ENCODE measurements around the gene CSNK1G2. TPM values are rescaled to one million over a fixed set of nuclear protein-coding genes. Genes with fewer than 3 reads are reported as not detected.

Gene CSNK1G2
- total RNA-seq, 1 experiment from 2014 or later = 100.0 TPM

GRCh38 chr19:2026770-2027169 lies 85.8 kb downstream of the CSNK1G2 start:
- Histone ChIP-seq H4K20me1 (ENCODE audit: control insufficient read depth, insufficient read depth, insufficient read length) (no peaks in the 10 kb centered on the region), H3K27me3 (ENCODE audit: insufficient read depth, low read length) (no peaks in the 10 kb centered on the region), H3K18ac (ENCODE audit: insufficient read length, low read depth, low read length) (no peak overlapping the region), H3K14ac (ENCODE audit: insufficient read depth, low read length) (no peak overlapping the region), H2BK15ac (ENCODE audit: low read depth, low read length) (no peak overlapping the region), H3K9me3 (ENCODE audit: control insufficient read depth, low read depth, low read length) (no peaks in the 10 kb centered on the region), H3K27ac (ENCODE audit: insufficient read length, low read depth, low read length) (no peak overlapping the region), H2BK120ac (ENCODE audit: low read depth, low read length, poor library complexity, severe bottlenecking) (no peak overlapping the region), H3K4me2 (ENCODE audit: insufficient read depth, insufficient read length, low read length) (no peak overlapping the region), H3K23me2 (ENCODE audit: insufficient read length, low read depth, low read length, poor library complexity, severe bottlenecking) (no peaks in the 10 kb centered on the region), H4K91ac (ENCODE audit: insufficient read length, low read depth, low read length) (no peak overlapping the region), H3T11ph (ENCODE audit: low read length) (no peak overlapping the region), H3K79me1 (ENCODE audit: insufficient read depth, low read depth, low read length, poor library complexity, severe bottlenecking) (no peaks in the 10 kb centered on the region), H3K4ac (ENCODE audit: low read depth, low read length) (no peak overlapping the region), H3K23ac (ENCODE audit: insufficient read length, low read depth, low read length) (no peak overlapping the region), H2BK20ac (ENCODE audit: low read depth, low read length, poor library complexity, severe bottlenecking) (no peak overlapping the region), H3K56ac (ENCODE audit: insufficient read length, low read depth, low read length) (no peak overlapping the region), H4K5ac (ENCODE audit: insufficient read length, low read depth, low read length) (no peak overlapping the region), H2BK12ac (ENCODE audit: insufficient read length, low read depth, low read length) (no peak overlapping the region), H2AFZ (ENCODE audit: low read length) (no peak overlapping the region), H3K79me2 (ENCODE audit: insufficient read depth, low read length) (no peaks in the 10 kb centered on the region), H4K8ac (replicated peaks; ENCODE audit: insufficient read length, low read depth, low read length) (no peak overlapping the region), H2AK5ac (ENCODE audit: insufficient read length, low read length) (no peak overlapping the region), H3K9ac (ENCODE audit: extremely low read depth, insufficient read length, low read length) (no peak overlapping the region), H3K4me1 (ENCODE audit: insufficient read depth, low read length) (no peaks in the 10 kb centered on the region), H2BK5ac (ENCODE audit: insufficient read length, low read length) (no peak overlapping the region)
- no peak for TF ChIP-seq CTCF (conservative IDR thresholded peaks at IDR 0.05)
- peaks cover 13% of the 10 kb centered on the region for H3K27me3 Mint-ChIP-seq (ENCODE audit: low read depth)
- H3K9me3 Mint-ChIP-seq = peaks cover 9 to 16% of the 10 kb centered on the region in 2 experiments
- no CpG with 5 or more reads among the region's 10 CpGs for whole genome bisulfite sequencing (ENCODE audit: extremely low coverage, insufficient read length, low lambda C conversion rate)
- peaks cover 3 to 10% of the 10 kb centered on the region in 2 experiments for H3K4me1 Mint-ChIP-seq
- no peak overlapping the region for H3K4me3 Mint-ChIP-seq
- no peak for DNase-seq
- no peak overlapping the region for H3K27ac Mint-ChIP-seq
- H3K36me3 Mint-ChIP-seq (ENCODE audit: insufficient read depth in 1 of 3, low read depth in 3 of 3) = peaks cover 0 to 5% (median 4%) of the 10 kb centered on the region in 3 experiments; a peak in 6 of 7 replicates
